Ishikawa (cell line): ENCODE data around the gene LHPP.

Experiments used
- CEBPB ChIP-seq: IDR thresholded peaks from 2 replicates; pipeline ENCODE4 v1.6.1; 2012
- MAX ChIP-seq: IDR thresholded peaks from 2 replicates; pipeline ENCODE4 v1.6.1; 2012
- RAD21 ChIP-seq: IDR thresholded peaks from 2 replicates; pipeline ENCODE4 v1.6.1; 2012; ENCODE audit warnings: low read depth
- REST ChIP-seq: IDR thresholded peaks from 2 replicates; pipeline ENCODE4 v1.6.1; 2012; ENCODE audit warnings: low read depth, mild to moderate bottlenecking
- YY1 ChIP-seq: IDR thresholded peaks from 2 replicates; pipeline ENCODE4 v1.6.1; 2012; ENCODE audit warnings: low read depth

- TF ChIP-seq RAD21 (no peak), REST (no peak), YY1 (no peak), CEBPB (no peak), MAX (no peak)
Observed at GRCh38 chr10:124551097-124551496, 89.5 kb downstream of the LHPP start.
